A549 (cell line): ENCODE measurements around the gene FHL2. TPM values are rescaled to one million over a fixed set of nuclear protein-coding genes. Genes with fewer than 3 reads are reported as not detected.

Source experiments
- ATAC-seq, 2 experiments: fragments of 200-7000 bp in 1 of 2; fragments of >200 bp in 1 of 2; cut with Nextera tagmentation in 1 of 2; cut with Tn5 transposase in 1 of 2; 3 replicates each; pipeline versions ENCODE4 v1.8.0 to v1.9.1; 2018 to 2020; ENCODE audit warnings: mild to moderate bottlenecking in 1 of 2, moderate library complexity in 1 of 2
- CTCF ChIA-PET: fragments of 300-600 bp; sonication (Branson Sonifier 250); formaldehyde crosslinking; extraction: SDS; loops from one replicate; lab custom pipeline; 2021; ENCODE audit warnings: antibody characterized with exemption, inconsistent platforms; lab: Yijun Ruan, JAX
- POLR2A ChIA-PET: fragments of 350-600 bp; formaldehyde crosslinking; extraction: SDS; loops from one replicate; lab custom pipeline; 2021; ENCODE audit warnings: antibody characterized with exemption, inconsistent platforms; lab: Yijun Ruan, JAX
- DNase-seq, 2 experiments: peaks; one replicate each; pipeline versions ENCODE4 v3.0.0 to v3.0.0-alpha.2; 2011 to 2016; ENCODE audit warnings: low read depth in 1 of 2, low spot score in 1 of 2
- FAIRE-seq: peaks from 2 replicates; lab custom pipeline; 2011; peaks lifted over from hg19 to GRCh38; lab: Jason Lieb, UNC
- H3K27ac ChIP-seq, 2 experiments: fragments of >200 bp; sonication (Bioruptor Twin); formaldehyde crosslinking; 3 replicates each; pipeline ENCODE4 v1.5.1; 2016 to 2017
- H3K4me1 ChIP-seq: fragments of >200 bp; sonication (Bioruptor Twin); formaldehyde crosslinking; 3 replicates; pipeline ENCODE4 v1.6.1; 2016
- H3K4me2 ChIP-seq: fragments of >200 bp; sonication (Bioruptor Twin); formaldehyde crosslinking; 3 replicates; pipeline ENCODE4 v1.6.1; 2016
- H3K4me3 ChIP-seq: fragments of >200 bp; sonication (Bioruptor Twin); formaldehyde crosslinking; 3 replicates; pipeline ENCODE4 v1.5.1; 2016
- H3K9me3 ChIP-seq: fragments of >200 bp; sonication (Bioruptor Twin); formaldehyde crosslinking; 3 replicates; pipeline ENCODE4 v1.6.1; 2016
- E2F6 ChIP-seq: IDR thresholded peaks from 2 replicates; pipeline ENCODE4 v1.6.1; 2012; ENCODE audit warnings: low read depth, borderline replicate concordance
- EHF ChIP-seq: fragments of 250-450 bp; sonication (Bioruptor Pico); IDR thresholded peaks from 2 replicates; pipeline ENCODE4 v1.5.0; 2020; ENCODE audit warnings: mild to moderate bottlenecking
- EP300 ChIP-seq, 2 experiments: fragments of >200 bp; sonication (Bioruptor Twin); formaldehyde crosslinking; IDR thresholded peaks; 2 replicates in 1 of 2; 3 replicates in 1 of 2; pipeline ENCODE4 v1.6.1; 2016 to 2017
- ESRRA ChIP-seq: fragments of 150-350 bp; IDR thresholded peaks from 2 replicates; pipeline ENCODE4 v1.6.1; 2014; ENCODE audit warnings: mild to moderate bottlenecking, low read length, borderline replicate concordance
- FOSB ChIP-seq: fragments of 250-450 bp; sonication (Bioruptor Pico); IDR thresholded peaks from 2 replicates; pipeline ENCODE4 v1.5.0; 2020; ENCODE audit warnings: mild to moderate bottlenecking, moderate library complexity
- FOSL2 ChIP-seq, 2 experiments: fragments of 450-650 bp in 1 of 2; fragments of >200 bp in 1 of 2; sonication (Bioruptor Twin) in 1 of 2; formaldehyde crosslinking; IDR thresholded peaks; 2 replicates each; pipeline versions ENCODE4 v1.5.0 to v1.6.1; 2016 to 2020; ENCODE audit warnings: mild to moderate bottlenecking in 1 of 2, moderate library complexity in 1 of 2
- HMGXB4 ChIP-seq: fragments of 250-450 bp; sonication (Bioruptor Pico); IDR thresholded peaks from 2 replicates; pipeline ENCODE4 v1.5.0; 2021; ENCODE audit warnings: mild to moderate bottlenecking, moderate library complexity, borderline replicate concordance
- KDM1A ChIP-seq: fragments of 200-600 bp; sonication (generic); IDR thresholded peaks from 2 replicates; pipeline ENCODE4 v1.6.1; 2016; ENCODE audit warnings: low read depth, mild to moderate bottlenecking
- MAX ChIP-seq: IDR thresholded peaks from 2 replicates; pipeline ENCODE4 v1.6.1; 2012
- MYC ChIP-seq: IDR thresholded peaks from 2 replicates; pipeline ENCODE4 v1.6.1; 2012; ENCODE audit warnings: mild to moderate bottlenecking, inconsistent platforms, low read length, improper control_type of control experiment, borderline replicate concordance
- NFE2L2 ChIP-seq: fragments of 150-350 bp; conservative IDR thresholded peaks from 2 replicates; pipeline ENCODE4 v1.6.1; 2014; ENCODE audit warnings: low read length
- PHF8 ChIP-seq: fragments of 200-600 bp; sonication (generic); IDR thresholded peaks from 2 replicates; pipeline ENCODE4 v1.6.1; 2016; ENCODE audit warnings: low read depth, mild to moderate bottlenecking, antibody characterized with exemption, moderate library complexity, borderline replicate concordance
- POLR2A ChIP-seq: IDR thresholded peaks from 2 replicates; pipeline ENCODE4 v1.6.1; 2012; ENCODE audit warnings: mild to moderate bottlenecking, low read length
- RAD21 ChIP-seq, 2 experiments: fragments of >200 bp in 1 of 2; sonication (Bioruptor Twin) in 1 of 2; formaldehyde crosslinking in 1 of 2; IDR thresholded peaks in 1 of 2; conservative IDR thresholded peaks in 1 of 2; 2 replicates in 1 of 2; 3 replicates in 1 of 2; pipeline ENCODE4 v1.6.1; 2012 to 2018; ENCODE audit warnings: inconsistent platforms in 1 of 2
- RARB ChIP-seq: fragments of 250-450 bp; sonication (Bioruptor Pico); IDR thresholded peaks from 2 replicates; pipeline ENCODE4 v1.8.0; 2021; ENCODE audit warnings: mild to moderate bottlenecking, moderate library complexity
- REST ChIP-seq: fragments of 200-600 bp; sonication (generic); IDR thresholded peaks from 2 replicates; pipeline ENCODE4 v1.6.1; 2016; ENCODE audit warnings: antibody characterized with exemption, mild to moderate bottlenecking, moderate library complexity
- RFX5 ChIP-seq: fragments of 450-650 bp; IDR thresholded peaks from 2 replicates; pipeline ENCODE4 v1.7.1; 2014; ENCODE audit warnings: antibody characterized with exemption, mild to moderate bottlenecking, moderate library complexity
- RNF2 ChIP-seq: fragments of 200-600 bp; sonication (generic); IDR thresholded peaks from 2 replicates; pipeline ENCODE4 v1.6.1; 2016; ENCODE audit warnings: low read depth, mild to moderate bottlenecking, antibody characterized with exemption, moderate library complexity, borderline replicate concordance
- SREBF2 ChIP-seq: fragments of 450-650 bp; IDR thresholded peaks from 2 replicates; pipeline ENCODE4 v1.6.1; 2014; ENCODE audit warnings: mild to moderate bottlenecking, moderate library complexity
- TP53 ChIP-seq: fragments of 250-450 bp; sonication (Bioruptor Pico); IDR thresholded peaks from 2 replicates; pipeline ENCODE4 v1.5.0; 2021; ENCODE audit warnings: mild to moderate bottlenecking, moderate library complexity
- USF2 ChIP-seq: fragments of 450-650 bp; IDR thresholded peaks from 2 replicates; pipeline ENCODE4 v1.6.1; 2014; ENCODE audit warnings: antibody characterized with exemption
- ZC3H11A ChIP-seq: fragments of 450-650 bp; IDR thresholded peaks from 2 replicates; pipeline ENCODE4 v1.6.1; 2014; ENCODE audit warnings: antibody characterized with exemption, mild to moderate bottlenecking
- WGBS: methylation state at CpG from one replicate; pipeline ENCODE4 v1.1.6; 2017; ENCODE audit errors: missing lambda C conversion rate; 5-methylcytosine and 5-hydroxymethylcytosine counted together
- polyA plus RNA-seq, 4 experiments: library from polyadenylated mRNA; depleted of rRNA in 3 of 4; stranded (reverse); fragments of >200 nt; fragmentation: RNase III in 1 of 4; extraction: RNeasy Plus Mini Kit Qiagen cat#74134 plus additional on column Dnase treatment in 1 of 4; gene quantifications; 2 replicates in 3 of 4; 3 replicates in 1 of 4; pipeline ENCODE4 v1.2.3, GENCODE V29; 2011 to 2017

The FHL2 gene
- polyA plus RNA-seq, 2 of the 4 experiments (the other 2 are of a cell fraction) = 57.9 to 85.9 TPM

GRCh38 chr2:105329561-105330495, 69.0 kb downstream of the FHL2 start, which contains the start of gene TGFBRAP1 (continued):
- peak; percentile 89 for TF ChIP-seq HMGXB4 (CRISPR knock-in tag)
- 0 out of 2 replicates have a peak, but pooled peaks have one; percentile 51 for TF ChIP-seq RARB (CRISPR knock-in tag)
- peak; percentile 71 for TF ChIP-seq E2F6
- peak; percentile 73 for TF ChIP-seq POLR2A
- TF ChIP-seq MAX = peak; percentile 89

GRCh38 chr2:105329197-105329554, 69.7 kb downstream of the FHL2 start:
- CTCF ChIA-PET = interaction anchor here (1.6 kb wide), 1 partner anchor 11 kb away, joined by 5 read pairs; no protein-coding TSS in a partner anchor
- 2% methylated on average over 6 of the region's 17 CpGs for WGBS
- DNase-seq (peak in 1 of 2 experiments; percentile 8), ATAC-seq (peak; percentile 43 to 46; a peak in 4 of 6 replicates), FAIRE-seq (no peak)
- Histone ChIP-seq H3K4me2 (peak overlapping the region; percentile 71), H3K27ac (peak overlapping the region; percentile 98 to 99), H3K4me1 (peaks cover 22% of the 10 kb centered on the region; the same call in 2 of the 3 replicates), H3K4me3 (peak overlapping the region; percentile 80), H3K9me3 (no peaks in the 10 kb centered on the region)
- TF ChIP-seq FOSL2 (IDR thresholded peaks at IDR 0.05) (no peak), FOSL2 (CRISPR knock-in tag; IDR thresholded peaks at IDR 0.05) (no peak), SREBF2 (no peak), FOSB (CRISPR knock-in tag) (no peak), KDM1A (no peak), USF2 (no peak), TP53 (no peak), RAD21 (conservative IDR thresholded peaks at IDR 0.05 in 1 of 2, IDR thresholded peaks at IDR 0.05 in 1 of 2) (no peak), ESRRA (no peak), HMGXB4 (CRISPR knock-in tag) (no peak), MYC (no peak), RFX5 (no peak), RARB (CRISPR knock-in tag) (no peak), EP300 (IDR thresholded peaks at IDR 0.05) (no peak), NFE2L2 (no peak), RNF2 (no peak), PHF8 (no peak), EHF (CRISPR knock-in tag) (no peak), MAX (no peak), REST (no peak), ZC3H11A (no peak)
- POLR2A ChIA-PET = interaction anchor here (1.0 to 1.9 kb wide), 2 partner anchors 8 to 62 kb away, joined by 4 to 5 read pairs; partner anchors contain the start of gene C2orf49
